GM23338 (cell line): Measurements from ENCODE around the gene PIGB. TPM values are rescaled to one million over a fixed set of nuclear protein-coding genes. Genes with fewer than 3 reads are reported as not detected.
"Not testable (repeated sequence)": the region's sequence is repeated elsewhere in the genome, so short reads cannot be mapped to it uniquely, and the experiment has no call there.

Source experiments
- ATAC-seq: fragments of 200-7000 bp; cut with Tn5 transposase; 3 replicates; pipeline ENCODE4 v1.9.1; 2020
- DNase-seq: peaks from one replicate; pipeline ENCODE4 v3.0.0-alpha.2; 2015; ENCODE audit warnings: low spot score
- H2AFZ ChIP-seq: fragments of 200-600 bp; sonication (generic); 2 replicates; pipeline ENCODE4 v1.8.0; 2016; ENCODE audit warnings: antibody characterized with exemption, mild to moderate bottlenecking, moderate library complexity
- H3F3A ChIP-seq: fragments of 200-600 bp; sonication (generic); replicated peaks from 2 replicates; pipeline ENCODE4 v1.8.0; 2017; ENCODE audit warnings: antibody characterized with exemption, mixed run types, low read depth
- H3K27ac ChIP-seq: fragments of 200-600 bp; sonication (generic); 2 replicates; pipeline ENCODE4 v1.6.1; 2016; ENCODE audit warnings: low read depth
- H3K27me3 ChIP-seq: fragments of 200-600 bp; sonication (generic); 2 replicates; pipeline ENCODE4 v1.8.0; 2016; ENCODE audit warnings: mild to moderate bottlenecking, mixed run types, moderate library complexity; ENCODE audit not compliant: insufficient read depth
- H3K36me3 ChIP-seq: fragments of 200-600 bp; sonication (generic); 2 replicates; pipeline ENCODE4 v1.8.0; 2016; ENCODE audit warnings: mild to moderate bottlenecking; ENCODE audit not compliant: insufficient read depth
- H3K4me1 ChIP-seq: fragments of 200-600 bp; sonication (generic); 2 replicates; pipeline ENCODE4 v1.8.0; 2016; ENCODE audit warnings: mild to moderate bottlenecking, moderate library complexity; ENCODE audit not compliant: insufficient read depth
- H3K4me2 ChIP-seq: fragments of 200-600 bp; sonication (generic); 2 replicates; pipeline ENCODE4 v1.7.1; 2017; ENCODE audit warnings: mixed run types
- H3K4me3 ChIP-seq: fragments of 200-600 bp; sonication (generic); 2 replicates; pipeline ENCODE4 v1.6.1; 2016; ENCODE audit warnings: mixed run types
- H3K79me2 ChIP-seq: fragments of 200-600 bp; sonication (generic); replicated peaks from 2 replicates; pipeline ENCODE4 v1.8.0; 2017; ENCODE audit warnings: mild to moderate bottlenecking; ENCODE audit not compliant: insufficient read depth
- H3K9me2 ChIP-seq: fragments of 200-600 bp; sonication (generic); 2 replicates; pipeline ENCODE4 v1.8.0; 2017; ENCODE audit not compliant: insufficient read depth
- H4K20me1 ChIP-seq: fragments of 200-600 bp; sonication (generic); replicated peaks from 2 replicates; pipeline ENCODE4 v1.8.0; 2017; ENCODE audit warnings: mild to moderate bottlenecking; ENCODE audit not compliant: insufficient read depth
- H3K27ac Mint-ChIP-seq: 2 replicates; pipeline ENCODE4 v1.8.0; 2020; ENCODE audit warnings: inconsistent platforms, mild to moderate bottlenecking, moderate library complexity, mixed read lengths
- H3K27me3 Mint-ChIP-seq: 3 replicates; pipeline ENCODE4 v1.8.0; 2022; ENCODE audit warnings: low read depth, mild to moderate bottlenecking, moderate library complexity, mixed read lengths, inconsistent platforms; ENCODE audit not compliant: insufficient read depth, poor library complexity
- H3K36me3 Mint-ChIP-seq: 3 replicates; pipeline ENCODE4 v1.8.0; 2021; ENCODE audit warnings: low read depth, mild to moderate bottlenecking, inconsistent platforms, moderate library complexity, mixed read lengths
- H3K4me1 Mint-ChIP-seq: 3 replicates; pipeline ENCODE4 v1.8.0; 2020; ENCODE audit warnings: mild to moderate bottlenecking, inconsistent platforms, mixed read lengths
- H3K4me3 Mint-ChIP-seq: 3 replicates; pipeline ENCODE4 v1.8.0; 2021; ENCODE audit warnings: moderate library complexity, mild to moderate bottlenecking, inconsistent platforms, mixed read lengths
- H3K9me3 Mint-ChIP-seq: 3 replicates; pipeline ENCODE4 v1.8.0; 2020; ENCODE audit warnings: moderate library complexity, mild to moderate bottlenecking, inconsistent platforms, mixed read lengths
- EZH2 ChIP-seq: fragments of 200-600 bp; sonication (generic); IDR thresholded peaks from one replicate; pipeline ENCODE4 v1.8.0; 2017; ENCODE audit warnings: antibody characterized with exemption, mild to moderate bottlenecking, low read depth; ENCODE audit not compliant: unreplicated experiment
- NANOG ChIP-seq: IDR thresholded peaks from 2 replicates; pipeline ENCODE4 v1.6.1; 2016; ENCODE audit warnings: antibody characterized with exemption, borderline replicate concordance
- POLR2AphosphoS5 ChIP-seq: IDR thresholded peaks from 2 replicates; pipeline ENCODE4 v1.6.1; 2016; ENCODE audit warnings: antibody characterized with exemption, low read depth
- ZNF114 ChIP-seq: fragments of 250-450 bp; sonication (Bioruptor Pico); IDR thresholded peaks from 2 replicates; pipeline ENCODE4 v1.5.0; 2020; ENCODE audit warnings: mild to moderate bottlenecking, moderate library complexity
- ZNF331 ChIP-seq: fragments of 250-450 bp; sonication (Bioruptor Pico); IDR thresholded peaks from 2 replicates; pipeline ENCODE4 v1.5.0; 2020; ENCODE audit warnings: low read depth, mild to moderate bottlenecking, moderate library complexity
- polyA plus RNA-seq: library from polyadenylated mRNA; unstranded; fragments of >200 nt; fragmentation: Nextera tagmentation; extraction: Ambion mirVana; gene quantifications from 2 replicates; pipeline ENCODE4 v1.2.1, GENCODE V29; 2016
- total RNA-seq: library from RNA; depleted of rRNA; stranded (reverse); fragments of >200 nt; shearing (Covaris generic); gene quantifications from 2 replicates; pipeline ENCODE4 v1.2.3, GENCODE V29; 2014
- TF ChIP-seq, protein P1 (sequence below), 2 experiments: fragments of 200-600 bp in 1 of 2; sonication (generic) in 1 of 2; conservative IDR thresholded peaks; 2 replicates each; pipeline versions ENCODE4 v1.5.1 to v1.6.1; 2016 to 2017; ENCODE audit warnings: antibody characterized with exemption in 2 of 2, low read depth in 2 of 2, mild to moderate bottlenecking in 2 of 2, moderate library complexity in 1 of 2
- TF ChIP-seq, protein P2 (sequence below): fragments of 250-450 bp; sonication (Bioruptor Pico); IDR thresholded peaks from 2 replicates; pipeline ENCODE4 v1.5.0; 2020; ENCODE audit warnings: mild to moderate bottlenecking, moderate library complexity

The PIGB gene
- total and polyA plus RNA-seq, 2 experiments from 2014 or later: 6.1 to 9.0 TPM

DNA sequence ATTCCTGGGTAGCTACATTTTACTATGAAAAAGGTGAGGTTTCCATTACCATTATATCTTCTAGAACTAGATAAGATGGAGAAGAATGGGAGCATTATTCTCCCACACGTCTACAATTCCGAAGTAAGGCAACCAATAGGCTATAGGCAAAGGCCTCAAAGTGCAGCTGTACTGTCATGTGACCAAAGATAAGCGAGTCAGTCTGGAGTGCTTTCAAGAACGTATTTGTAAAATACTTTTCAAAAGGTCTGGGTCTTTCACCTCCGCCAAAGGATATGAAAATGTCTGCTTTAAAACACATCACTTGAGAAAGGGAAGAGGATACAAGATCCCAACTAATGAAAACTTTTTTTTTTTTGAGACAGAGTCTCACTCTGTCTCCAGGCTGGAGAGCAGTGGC, 79.2 kb downstream of the PIGB start:
- H3K9me2 ChIP-seq: no peaks in the 10 kb centered on the region
- Mint-ChIP-seq H3K4me1 (peaks cover 8% of the 10 kb centered on the region; the same call in 2 of the 3 replicates), H3K27ac (no peak overlapping the region), H3K36me3 (no peaks in the 10 kb centered on the region; the same call in 2 of the 3 replicates), H3K9me3 (peaks cover 11% of the 10 kb centered on the region; the same call in 2 of the 3 replicates), H3K27me3 (no peaks in the 10 kb centered on the region), H3K4me3 (no peak overlapping the region)
- TF ChIP-seq POLR2AphosphoS5: no peak
- H3K27ac ChIP-seq: no peak overlapping the region
- H3K36me3 ChIP-seq: no peaks in the 10 kb centered on the region
- H3K79me2 ChIP-seq: no peaks in the 10 kb centered on the region
- no peak for ATAC-seq
- no peak overlapping the region for H2AFZ ChIP-seq
- no peaks in the 10 kb centered on the region for H3K4me1 ChIP-seq
- H3K4me2 ChIP-seq: no peak overlapping the region
- no peak overlapping the region for H3K4me3 ChIP-seq
- no peaks in the 10 kb centered on the region for H4K20me1 ChIP-seq
- no peaks in the 10 kb centered on the region for H3K27me3 ChIP-seq
- H3F3A ChIP-seq: no peaks in the 10 kb centered on the region
- DNase-seq: no peak

DNA sequence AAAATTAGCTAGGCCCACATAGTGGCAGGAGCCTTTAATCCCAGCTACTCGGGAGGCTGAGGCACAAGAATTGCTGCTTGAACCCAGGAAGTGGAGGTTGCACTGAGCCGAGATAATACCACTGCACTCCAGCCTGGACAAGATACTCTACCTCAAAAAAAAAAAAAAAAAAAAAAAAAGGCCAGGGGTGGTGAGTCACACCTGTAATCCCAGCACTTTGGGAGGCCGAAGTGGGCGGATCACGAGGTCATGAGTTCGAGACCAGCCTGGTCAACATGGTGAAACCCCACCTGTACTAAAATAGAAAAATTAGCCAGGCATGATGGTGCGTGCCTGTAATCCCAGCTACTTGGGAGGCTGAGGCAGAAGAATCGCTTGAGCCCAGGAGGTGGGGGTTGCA, 81.0 kb downstream of the PIGB start:
- H3K27me3 ChIP-seq, H4K20me1 ChIP-seq, H3K79me2 ChIP-seq, DNase-seq, H3K4me1 ChIP-seq, H3K4me1 Mint-ChIP-seq, H3K4me2 ChIP-seq, H3K27ac ChIP-seq, H3K4me3 Mint-ChIP-seq, H3K9me2 ChIP-seq, H2AFZ ChIP-seq, H3K36me3 Mint-ChIP-seq, H3F3A ChIP-seq, ATAC-seq, H3K4me3 ChIP-seq, H3K27ac Mint-ChIP-seq, H3K9me3 Mint-ChIP-seq, H3K27me3 Mint-ChIP-seq, H3K36me3 ChIP-seq: not testable (repeated sequence)

DNA sequence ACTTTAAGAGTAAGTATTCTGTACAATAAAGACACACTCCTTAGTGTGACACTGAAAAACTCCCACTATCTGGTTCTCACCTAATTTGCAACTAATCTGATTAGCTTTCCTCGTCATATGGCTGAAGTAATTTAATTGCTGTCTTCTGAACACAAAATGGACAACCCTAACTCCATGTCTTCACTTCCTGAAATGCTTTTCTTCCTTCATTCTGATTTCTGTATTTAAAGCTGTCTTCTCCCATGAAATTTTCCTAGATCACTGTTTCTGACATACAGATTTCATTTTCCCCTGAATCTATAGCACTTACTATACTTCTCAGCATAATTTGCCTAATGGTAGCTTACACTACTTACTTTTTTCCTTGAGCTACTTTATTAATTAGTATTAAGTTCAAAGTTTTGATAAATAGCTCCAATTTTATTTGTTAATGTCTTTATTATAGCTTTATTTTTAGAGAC, 82.8 kb downstream of the PIGB start:
- no peak overlapping the region for H3K4me3 Mint-ChIP-seq
- no peaks in the 10 kb centered on the region for H3K79me2 ChIP-seq
- no peak overlapping the region for H3K4me2 ChIP-seq
- H3K27me3 Mint-ChIP-seq: no peaks in the 10 kb centered on the region
- H3K4me3 ChIP-seq: no peak overlapping the region
- H2AFZ ChIP-seq: no peak overlapping the region
- no peaks in the 10 kb centered on the region; the same call in 2 of the 3 replicates for H3K36me3 Mint-ChIP-seq
- H3K27me3 ChIP-seq: no peaks in the 10 kb centered on the region
- H3K27ac ChIP-seq: no peak overlapping the region
- no peak overlapping the region for H3K27ac Mint-ChIP-seq
- DNase-seq: no peak
- no peaks in the 10 kb centered on the region for H3K9me3 Mint-ChIP-seq
- no peaks in the 10 kb centered on the region for H3K9me2 ChIP-seq
- ATAC-seq: no peak
- H3K36me3 ChIP-seq: no peaks in the 10 kb centered on the region
- H4K20me1 ChIP-seq: no peaks in the 10 kb centered on the region
- no peaks in the 10 kb centered on the region for H3F3A ChIP-seq
- no peaks in the 10 kb centered on the region for H3K4me1 Mint-ChIP-seq
- H3K4me1 ChIP-seq: no peaks in the 10 kb centered on the region
- TF ChIP-seq ZNF331: no peak
- no peak for TF ChIP-seq EZH2
- no peak for TF ChIP-seq ZNF114
- TF ChIP-seq NANOG: no peak
- TF ChIP-seq, protein P1, sequence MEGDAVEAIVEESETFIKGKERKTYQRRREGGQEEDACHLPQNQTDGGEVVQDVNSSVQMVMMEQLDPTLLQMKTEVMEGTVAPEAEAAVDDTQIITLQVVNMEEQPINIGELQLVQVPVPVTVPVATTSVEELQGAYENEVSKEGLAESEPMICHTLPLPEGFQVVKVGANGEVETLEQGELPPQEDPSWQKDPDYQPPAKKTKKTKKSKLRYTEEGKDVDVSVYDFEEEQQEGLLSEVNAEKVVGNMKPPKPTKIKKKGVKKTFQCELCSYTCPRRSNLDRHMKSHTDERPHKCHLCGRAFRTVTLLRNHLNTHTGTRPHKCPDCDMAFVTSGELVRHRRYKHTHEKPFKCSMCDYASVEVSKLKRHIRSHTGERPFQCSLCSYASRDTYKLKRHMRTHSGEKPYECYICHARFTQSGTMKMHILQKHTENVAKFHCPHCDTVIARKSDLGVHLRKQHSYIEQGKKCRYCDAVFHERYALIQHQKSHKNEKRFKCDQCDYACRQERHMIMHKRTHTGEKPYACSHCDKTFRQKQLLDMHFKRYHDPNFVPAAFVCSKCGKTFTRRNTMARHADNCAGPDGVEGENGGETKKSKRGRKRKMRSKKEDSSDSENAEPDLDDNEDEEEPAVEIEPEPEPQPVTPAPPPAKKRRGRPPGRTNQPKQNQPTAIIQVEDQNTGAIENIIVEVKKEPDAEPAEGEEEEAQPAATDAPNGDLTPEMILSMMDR (conservative IDR thresholded peaks at IDR 0.05; ENCODE audit: low read depth in 2 of 2): no peak
- TF ChIP-seq, protein P2, sequence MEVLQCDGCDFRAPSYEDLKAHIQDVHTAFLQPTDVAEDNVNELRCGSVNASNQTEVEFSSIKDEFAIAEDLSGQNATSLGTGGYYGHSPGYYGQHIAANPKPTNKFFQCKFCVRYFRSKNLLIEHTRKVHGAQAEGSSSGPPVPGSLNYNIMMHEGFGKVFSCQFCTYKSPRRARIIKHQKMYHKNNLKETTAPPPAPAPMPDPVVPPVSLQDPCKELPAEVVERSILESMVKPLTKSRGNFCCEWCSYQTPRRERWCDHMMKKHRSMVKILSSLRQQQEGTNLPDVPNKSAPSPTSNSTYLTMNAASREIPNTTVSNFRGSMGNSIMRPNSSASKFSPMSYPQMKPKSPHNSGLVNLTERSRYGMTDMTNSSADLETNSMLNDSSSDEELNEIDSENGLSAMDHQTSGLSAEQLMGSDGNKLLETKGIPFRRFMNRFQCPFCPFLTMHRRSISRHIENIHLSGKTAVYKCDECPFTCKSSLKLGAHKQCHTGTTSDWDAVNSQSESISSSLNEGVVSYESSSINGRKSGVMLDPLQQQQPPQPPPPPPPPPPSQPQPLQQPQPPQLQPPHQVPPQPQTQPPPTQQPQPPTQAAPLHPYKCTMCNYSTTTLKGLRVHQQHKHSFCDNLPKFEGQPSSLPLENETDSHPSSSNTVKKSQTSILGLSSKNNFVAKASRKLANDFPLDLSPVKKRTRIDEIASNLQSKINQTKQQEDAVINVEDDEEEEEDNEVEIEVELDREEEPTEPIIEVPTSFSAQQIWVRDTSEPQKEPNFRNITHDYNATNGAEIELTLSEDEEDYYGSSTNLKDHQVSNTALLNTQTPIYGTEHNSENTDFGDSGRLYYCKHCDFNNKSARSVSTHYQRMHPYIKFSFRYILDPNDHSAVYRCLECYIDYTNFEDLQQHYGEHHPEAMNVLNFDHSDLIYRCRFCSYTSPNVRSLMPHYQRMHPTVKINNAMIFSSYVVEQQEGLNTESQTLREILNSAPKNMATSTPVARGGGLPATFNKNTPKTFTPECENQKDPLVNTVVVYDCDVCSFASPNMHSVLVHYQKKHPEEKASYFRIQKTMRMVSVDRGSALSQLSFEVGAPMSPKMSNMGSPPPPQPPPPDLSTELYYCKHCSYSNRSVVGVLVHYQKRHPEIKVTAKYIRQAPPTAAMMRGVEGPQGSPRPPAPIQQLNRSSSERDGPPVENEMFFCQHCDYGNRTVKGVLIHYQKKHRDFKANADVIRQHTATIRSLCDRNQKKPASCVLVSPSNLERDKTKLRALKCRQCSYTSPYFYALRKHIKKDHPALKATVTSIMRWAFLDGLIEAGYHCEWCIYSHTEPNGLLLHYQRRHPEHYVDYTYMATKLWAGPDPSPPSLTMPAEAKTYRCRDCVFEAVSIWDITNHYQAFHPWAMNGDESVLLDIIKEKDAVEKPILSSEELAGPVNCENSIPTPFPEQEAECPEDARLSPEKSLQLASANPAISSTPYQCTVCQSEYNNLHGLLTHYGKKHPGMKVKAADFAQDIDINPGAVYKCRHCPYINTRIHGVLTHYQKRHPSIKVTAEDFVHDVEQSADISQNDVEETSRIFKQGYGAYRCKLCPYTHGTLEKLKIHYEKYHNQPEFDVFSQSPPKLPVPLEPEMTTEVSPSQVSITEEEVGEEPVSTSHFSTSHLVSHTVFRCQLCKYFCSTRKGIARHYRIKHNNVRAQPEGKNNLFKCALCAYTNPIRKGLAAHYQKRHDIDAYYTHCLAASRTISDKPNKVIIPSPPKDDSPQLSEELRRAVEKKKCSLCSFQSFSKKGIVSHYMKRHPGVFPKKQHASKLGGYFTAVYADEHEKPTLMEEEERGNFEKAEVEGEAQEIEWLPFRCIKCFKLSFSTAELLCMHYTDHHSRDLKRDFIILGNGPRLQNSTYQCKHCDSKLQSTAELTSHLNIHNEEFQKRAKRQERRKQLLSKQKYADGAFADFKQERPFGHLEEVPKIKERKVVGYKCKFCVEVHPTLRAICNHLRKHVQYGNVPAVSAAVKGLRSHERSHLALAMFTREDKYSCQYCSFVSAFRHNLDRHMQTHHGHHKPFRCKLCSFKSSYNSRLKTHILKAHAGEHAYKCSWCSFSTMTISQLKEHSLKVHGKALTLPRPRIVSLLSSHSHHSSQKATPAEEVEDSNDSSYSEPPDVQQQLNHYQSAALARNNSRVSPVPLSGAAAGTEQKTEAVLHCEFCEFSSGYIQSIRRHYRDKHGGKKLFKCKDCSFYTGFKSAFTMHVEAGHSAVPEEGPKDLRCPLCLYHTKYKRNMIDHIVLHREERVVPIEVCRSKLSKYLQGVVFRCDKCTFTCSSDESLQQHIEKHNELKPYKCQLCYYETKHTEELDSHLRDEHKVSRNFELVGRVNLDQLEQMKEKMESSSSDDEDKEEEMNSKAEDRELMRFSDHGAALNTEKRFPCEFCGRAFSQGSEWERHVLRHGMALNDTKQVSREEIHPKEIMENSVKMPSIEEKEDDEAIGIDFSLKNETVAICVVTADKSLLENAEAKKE: no peak
- TF ChIP-seq POLR2AphosphoS5: no peak
